ENCODE data around the gene CAMK2N1. TPM values are rescaled to one million over a fixed set of nuclear protein-coding genes. Genes with fewer than 3 reads are reported as not detected.

CAMK2N1 gene
- total RNA-seq, 1 donor, result 0.73 TPM

DNA sequence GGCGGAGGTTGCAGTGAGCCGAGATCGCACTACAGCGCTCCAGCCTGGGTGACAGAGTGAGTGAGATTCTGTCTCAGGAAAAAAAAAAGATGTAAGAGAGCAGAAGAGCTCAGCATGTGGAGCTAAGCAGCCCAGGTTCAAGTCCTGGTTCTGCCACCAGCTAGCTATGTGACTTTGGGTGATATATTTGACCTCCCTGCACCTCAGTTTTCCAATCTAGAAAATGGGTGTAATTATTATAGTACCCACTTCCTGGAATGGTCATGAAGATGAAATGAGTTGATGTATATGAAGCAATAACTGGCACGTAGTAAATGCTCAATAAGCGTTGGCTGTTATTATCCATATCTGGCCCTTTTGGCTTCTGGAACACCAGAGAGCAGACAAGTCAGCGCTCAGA, 38.2 kb downstream of the CAMK2N1 start:
- H3K4me3 ChIP-seq (ENCODE audit: low read length), result no peak overlapping the region
- no peaks in the 10 kb centered on the region for H3K4me1 ChIP-seq (ENCODE audit: insufficient read depth, low read length)
- H3K9me3 ChIP-seq (ENCODE audit: low read depth, low read length), result no peaks in the 10 kb centered on the region

DNA sequence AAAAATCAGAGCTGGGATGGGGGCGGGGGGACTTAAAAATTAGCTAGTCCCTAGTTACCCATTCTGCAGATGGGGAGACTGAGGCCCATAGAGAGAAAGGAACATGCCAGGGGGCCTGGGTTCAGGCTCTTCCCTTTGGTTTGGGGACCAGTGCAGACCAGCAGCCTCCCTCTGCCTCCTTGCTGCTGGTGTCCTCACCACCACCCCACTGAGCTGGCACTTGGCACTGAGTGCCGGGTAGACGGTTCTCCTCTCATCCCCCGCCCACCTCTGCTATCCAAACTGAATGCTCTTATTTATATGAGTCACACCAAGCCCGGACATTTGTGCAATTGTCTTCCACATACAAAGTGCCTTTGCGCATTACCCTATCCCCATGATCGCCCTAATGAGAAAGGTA, 39.2 kb downstream of the CAMK2N1 start:
- H3K9me3 ChIP-seq (ENCODE audit: low read depth, low read length), result no peaks in the 10 kb centered on the region
- no peak overlapping the region for H3K4me3 ChIP-seq (ENCODE audit: low read length)
- H3K4me1 ChIP-seq (ENCODE audit: insufficient read depth, low read length), result no peaks in the 10 kb centered on the region
- H3K27me3 ChIP-seq (ENCODE audit: insufficient read depth, low read length), result no peaks in the 10 kb centered on the region

More for the DNA sequence above, 38.2 kb downstream of the CAMK2N1 start:
- no peaks in the 10 kb centered on the region for H3K27me3 ChIP-seq (ENCODE audit: insufficient read depth, low read length)

DNA sequence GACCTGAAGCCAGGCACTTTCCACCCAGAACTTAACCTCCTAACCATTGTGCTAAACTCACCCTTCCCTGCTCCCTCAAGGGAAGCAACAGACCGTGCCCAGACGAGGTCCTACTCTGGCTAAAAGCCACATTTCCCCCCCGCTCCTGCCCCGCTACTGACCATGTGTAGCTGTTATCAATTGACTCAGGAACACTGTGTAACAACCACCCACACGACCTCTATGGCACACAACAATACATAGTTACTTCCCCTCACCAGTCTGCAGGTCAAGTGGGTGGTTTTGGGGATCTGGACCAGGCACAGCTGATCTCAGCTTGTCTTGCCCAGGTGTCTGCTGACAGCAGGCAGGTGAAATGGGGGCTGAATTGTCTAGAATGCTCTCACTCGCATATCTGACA, 40.1 kb downstream of the CAMK2N1 start:
- H3K4me1 ChIP-seq (ENCODE audit: insufficient read depth, low read length), result no peaks in the 10 kb centered on the region
- H3K4me3 ChIP-seq (ENCODE audit: low read length), result no peak overlapping the region
- H3K9me3 ChIP-seq (ENCODE audit: low read depth, low read length), result no peaks in the 10 kb centered on the region
- no peaks in the 10 kb centered on the region for H3K27me3 ChIP-seq (ENCODE audit: insufficient read depth, low read length)

DNA sequence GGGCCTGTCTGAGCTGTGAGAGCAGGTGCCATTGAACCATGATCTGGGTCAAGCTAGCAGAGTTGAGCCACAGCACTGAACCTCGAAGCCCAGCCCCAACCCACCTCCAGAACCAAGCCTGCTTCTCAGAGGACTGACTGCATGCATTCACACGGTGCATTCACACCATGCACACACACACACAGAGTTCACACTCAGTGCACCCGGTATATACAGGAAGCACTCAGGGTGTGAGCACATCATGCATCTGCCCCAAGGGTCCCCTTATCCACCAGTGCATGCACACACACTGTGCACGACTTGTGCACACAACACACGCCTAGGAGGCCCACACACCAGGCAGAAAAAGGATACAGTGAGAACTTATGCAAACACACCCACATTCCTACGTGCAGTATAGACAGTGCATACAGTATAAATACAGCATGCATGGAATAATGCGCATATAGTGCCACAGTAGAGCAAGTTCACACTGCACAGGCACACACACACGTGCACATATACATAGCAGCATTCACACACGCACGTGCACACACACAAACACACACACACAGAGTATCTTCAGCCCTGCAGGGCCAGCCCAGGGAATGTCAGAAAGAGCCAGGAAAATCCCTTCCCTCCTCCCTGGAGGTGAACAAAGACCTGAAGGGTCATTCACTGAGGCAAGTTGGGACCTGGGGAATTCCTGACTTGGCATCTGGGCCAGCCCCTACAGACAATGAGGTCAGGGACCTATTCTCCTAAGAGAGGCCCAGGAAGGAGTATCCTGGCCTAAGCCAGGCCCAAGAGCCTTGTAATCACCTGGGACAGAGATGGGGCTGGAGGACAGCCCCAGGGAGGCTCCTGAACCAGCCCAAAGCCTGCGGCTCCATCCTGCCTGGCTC, 42.1 kb downstream of the CAMK2N1 start:
- no peak overlapping the region for H3K4me3 ChIP-seq (ENCODE audit: low read length)
- H3K9me3 ChIP-seq (ENCODE audit: low read depth, low read length), result no peaks in the 10 kb centered on the region
- no peaks in the 10 kb centered on the region for H3K27me3 ChIP-seq (ENCODE audit: insufficient read depth, low read length)
- no peaks in the 10 kb centered on the region for H3K4me1 ChIP-seq (ENCODE audit: insufficient read depth, low read length)

DNA sequence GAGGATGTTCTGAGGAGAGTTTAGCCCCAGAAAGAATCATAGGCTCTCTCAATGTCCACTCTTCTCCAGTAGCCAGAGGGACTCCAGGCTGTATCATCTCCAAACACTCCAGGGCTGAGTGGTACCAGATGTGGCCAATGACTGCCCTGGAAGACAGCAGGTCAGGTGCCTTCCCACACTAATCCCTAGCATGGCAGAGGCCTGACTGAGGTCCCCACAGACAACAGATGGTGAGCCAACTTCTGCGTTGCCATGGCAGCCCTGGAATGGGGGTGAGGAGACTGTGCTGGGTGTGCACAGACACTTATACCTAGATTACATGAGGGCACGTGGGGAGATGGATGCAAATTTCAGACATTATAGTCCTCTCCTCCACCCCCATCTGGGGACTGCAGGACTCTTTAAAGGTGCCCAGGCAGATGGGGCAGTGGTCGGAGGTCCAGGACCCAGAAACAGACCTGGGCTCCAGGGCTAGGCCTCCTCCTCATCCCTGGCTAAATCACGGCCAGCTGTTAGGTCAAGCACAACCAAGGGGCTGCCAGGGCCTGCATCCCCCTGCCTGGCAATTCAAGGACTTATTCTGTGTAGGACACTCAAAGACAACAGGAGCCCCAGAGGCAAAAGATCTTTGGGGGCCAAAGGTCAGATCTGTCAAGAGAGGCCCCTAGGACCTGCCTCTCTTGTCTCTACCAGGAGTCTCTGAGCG, 42.9 kb downstream of the CAMK2N1 start:
- no peaks in the 10 kb centered on the region for H3K9me3 ChIP-seq (ENCODE audit: low read depth, low read length)
- no peak overlapping the region for H3K4me3 ChIP-seq (ENCODE audit: low read length)
- H3K4me1 ChIP-seq (ENCODE audit: insufficient read depth, low read length), result no peaks in the 10 kb centered on the region
- no peaks in the 10 kb centered on the region for H3K27me3 ChIP-seq (ENCODE audit: insufficient read depth, low read length)

DNA sequence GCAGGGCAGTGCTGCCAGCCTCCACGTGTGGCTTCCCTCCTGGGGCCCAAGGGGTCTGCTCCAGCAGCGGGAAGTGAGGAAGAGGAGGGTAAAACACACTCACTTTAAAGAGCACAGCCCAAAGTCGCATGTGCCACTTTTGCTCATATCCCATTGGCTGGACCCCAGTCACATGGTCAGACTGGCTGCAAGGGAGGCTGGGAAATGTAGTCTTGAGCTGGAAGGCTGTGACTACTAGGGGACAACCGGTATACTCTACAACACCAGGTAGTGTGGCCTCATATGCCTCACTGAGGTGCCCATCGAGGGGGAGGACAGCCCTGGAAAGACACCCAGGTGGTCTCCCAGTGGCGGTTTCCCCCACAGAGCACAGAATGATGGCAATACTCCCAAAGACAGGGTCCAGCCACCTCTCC, 45.2 kb downstream of the CAMK2N1 start:
- no peaks in the 10 kb centered on the region for H3K27me3 ChIP-seq (ENCODE audit: insufficient read depth, low read length)
- H3K4me3 ChIP-seq (ENCODE audit: low read length), result no peak overlapping the region
- no peaks in the 10 kb centered on the region for H3K4me1 ChIP-seq (ENCODE audit: insufficient read depth, low read length)
- no peaks in the 10 kb centered on the region for H3K9me3 ChIP-seq (ENCODE audit: low read depth, low read length)

DNA sequence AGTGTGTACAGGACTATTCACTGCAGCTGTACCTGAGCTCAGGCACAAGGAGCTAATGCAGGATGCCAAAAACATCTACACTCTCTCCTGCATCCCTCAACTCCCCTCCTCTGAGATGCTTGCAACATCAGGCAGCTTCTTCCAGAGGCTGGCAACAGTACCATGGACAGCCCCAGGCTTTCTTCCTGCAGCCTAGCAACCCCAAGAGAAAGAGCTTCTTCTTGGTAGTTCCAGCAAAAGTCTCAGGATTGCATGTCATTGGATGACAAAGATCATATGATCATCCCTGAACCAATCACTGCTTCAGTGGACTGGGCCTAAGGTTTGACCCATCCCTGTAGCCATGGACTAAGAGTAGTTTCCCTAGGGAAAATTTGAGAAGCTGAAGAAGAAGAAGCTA, 46.7 kb downstream of the CAMK2N1 start:
- Histone ChIP-seq H3K4me3 (ENCODE audit: low read length) (no peak overlapping the region), H3K4me1 (ENCODE audit: insufficient read depth, low read length) (no peaks in the 10 kb centered on the region), H3K9me3 (ENCODE audit: low read depth, low read length) (no peaks in the 10 kb centered on the region), H3K27me3 (ENCODE audit: insufficient read depth, low read length) (no peaks in the 10 kb centered on the region)

DNA sequence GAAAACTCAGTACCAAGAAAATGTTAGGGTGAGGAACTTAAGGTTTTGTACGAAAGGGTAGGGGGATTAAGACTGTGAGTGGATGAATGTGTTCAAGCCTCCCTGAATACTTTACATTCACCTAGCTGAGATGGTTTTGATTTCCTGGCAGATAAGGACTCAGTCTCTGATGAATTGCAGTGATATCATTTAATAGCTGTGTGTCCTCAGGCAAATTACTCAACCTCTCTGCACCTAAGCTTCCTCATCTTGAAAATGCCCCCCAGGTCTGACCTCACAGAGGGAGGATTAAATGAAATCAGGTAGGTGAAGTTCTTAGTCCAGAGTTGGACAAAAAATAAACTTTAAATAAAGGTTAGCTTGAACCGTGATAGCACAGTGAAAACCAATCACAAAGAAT, 48.4 kb downstream of the CAMK2N1 start:
- Histone ChIP-seq H3K27me3 (ENCODE audit: insufficient read depth, low read length) (no peaks in the 10 kb centered on the region), H3K4me3 (ENCODE audit: low read length) (no peak overlapping the region), H3K9me3 (ENCODE audit: low read depth, low read length) (no peaks in the 10 kb centered on the region), H3K4me1 (ENCODE audit: insufficient read depth, low read length) (no peaks in the 10 kb centered on the region)

DNA sequence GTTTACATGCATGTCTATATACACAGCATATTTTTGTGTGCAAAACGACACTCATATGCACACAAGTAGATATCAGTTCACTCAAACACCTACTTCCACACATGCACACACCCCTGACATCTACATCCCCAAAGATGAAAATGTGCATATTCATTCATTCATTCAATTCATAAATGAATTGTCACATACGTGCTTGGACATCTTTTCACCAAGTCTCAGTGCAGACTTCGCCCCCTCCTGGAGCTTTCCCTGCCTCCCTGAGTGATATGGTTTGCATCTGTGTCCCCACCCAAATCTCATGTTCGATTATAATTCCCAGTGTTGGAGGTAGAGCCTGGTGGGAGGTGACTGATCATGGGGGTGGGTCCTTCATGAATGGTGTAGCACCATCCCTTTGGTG, 53.1 kb downstream of the CAMK2N1 start:
- H3K9me3 ChIP-seq (ENCODE audit: low read depth, low read length), result no peaks in the 10 kb centered on the region
- no peaks in the 10 kb centered on the region for H3K27me3 ChIP-seq (ENCODE audit: insufficient read depth, low read length)
- no peaks in the 10 kb centered on the region for H3K4me1 ChIP-seq (ENCODE audit: insufficient read depth, low read length)
- H3K4me3 ChIP-seq (ENCODE audit: low read length), result no peak overlapping the region

Other genes with a start within 250 kb of the CAMK2N1 start
- gene VWA5B1, start 195.3 kb downstream of the CAMK2N1 start, total RNA-seq, result not detected
- gene MUL1, start 21.9 kb upstream of the CAMK2N1 start, total RNA-seq, result 29.0 TPM
- not detected for gene FAM43B, start 66.4 kb upstream of the CAMK2N1 start, total RNA-seq
- 7.5 TPM for gene CDA, start 102.9 kb upstream of the CAMK2N1 start, total RNA-seq
- 10.0 TPM for gene PINK1, start 147.2 kb upstream of the CAMK2N1 start, total RNA-seq
- gene DDOST, start 175.2 kb upstream of the CAMK2N1 start, total RNA-seq, result 120 TPM
- under 0.01 TPM for gene KIF17, start 231.8 kb upstream of the CAMK2N1 start, total RNA-seq
- gene SH2D5, start 246.5 kb upstream of the CAMK2N1 start, total RNA-seq, result not detected

Measured in mononuclear cell (primary cell).